ENCODE measurements around the gene LIPJ. TPM values are rescaled to one million over a fixed set of nuclear protein-coding genes. Genes with fewer than 3 reads are reported as not detected.
A peak's percentile ranks its signal among the peaks of the same experiment; 100 is the strongest.

LIPJ gene, protein sequence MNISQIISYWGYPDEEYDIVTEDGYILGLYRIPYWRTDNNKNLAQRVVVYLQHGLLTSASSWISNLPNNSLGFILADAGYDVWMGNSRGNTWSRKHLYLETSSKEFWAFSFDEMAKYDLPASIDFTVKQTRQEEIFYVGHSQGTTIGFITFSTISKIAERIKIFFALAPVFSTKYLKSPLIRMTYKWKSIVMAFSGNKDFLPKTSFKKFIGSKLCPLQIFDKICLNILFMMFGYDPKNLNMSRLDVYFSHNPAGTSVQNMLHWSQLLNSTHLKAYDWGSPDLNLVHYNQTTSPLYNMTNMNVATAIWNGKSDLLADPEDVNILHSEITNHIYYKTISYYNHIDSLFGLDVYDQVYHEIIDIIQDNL
- not detected in 2 replicates for polyA plus RNA-seq (2011; rRNA removed)
- not detected in 2 replicates for polyA plus RNA-seq (2012; cell fraction: cytosol; rRNA removed)
- not detected in 2 replicates for polyA plus RNA-seq (2012; cell fraction: nucleus; rRNA removed)
- polyA plus RNA-seq (2017; fragmentation: RNase III; extraction: RNeasy Plus Mini Kit Qiagen cat#74134 plus additional on column Dnase treatment) = not detected in 3 replicates
- not detected in 2 replicates for polyA minus RNA-seq (2011; rRNA and poly(A)+ RNA removed)

DNA sequence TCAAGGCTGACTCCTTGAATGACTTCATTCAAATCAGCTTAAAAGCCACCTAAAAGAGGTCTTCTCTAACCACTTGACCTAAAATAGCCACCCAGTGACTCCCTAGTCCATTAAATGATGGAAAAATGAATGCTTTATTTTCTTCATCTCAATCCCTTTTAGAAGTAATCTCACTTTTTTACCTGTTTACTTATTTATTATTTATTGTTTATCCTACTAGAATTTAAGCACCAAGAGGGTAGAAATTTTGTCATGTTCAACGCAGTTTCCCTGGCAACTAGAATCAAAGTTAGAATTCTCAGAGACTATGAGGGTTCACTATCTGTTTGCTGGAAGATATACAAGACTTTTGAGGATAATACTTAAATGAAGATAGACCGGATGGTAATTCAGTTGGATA lies at the start of gene LIPJ:
LIPJ (plus strand) TSS at position 301 of the 400 bp plus-strand sequence. CDS start 3,926 bp downstream, outside the sequence.
- no peak for FAIRE-seq
- TF ChIP-seq, protein P1, sequence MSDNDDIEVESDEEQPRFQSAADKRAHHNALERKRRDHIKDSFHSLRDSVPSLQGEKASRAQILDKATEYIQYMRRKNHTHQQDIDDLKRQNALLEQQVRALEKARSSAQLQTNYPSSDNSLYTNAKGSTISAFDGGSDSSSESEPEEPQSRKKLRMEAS (IDR thresholded peaks at IDR 0.05) = no peak
- TF ChIP-seq EHF (CRISPR knock-in tag; IDR thresholded peaks at IDR 0.05) (no peak), MYC (IDR thresholded peaks at IDR 0.05; ENCODE audit: borderline replicate concordance, low read length) (no peak), SMC3 (IDR thresholded peaks at IDR 0.05) (no peak), POLR2AphosphoS2 (conservative IDR thresholded peaks at IDR 0.05; ENCODE audit: low read length) (no peak), MAZ (IDR thresholded peaks at IDR 0.05; ENCODE audit: borderline replicate concordance, low read depth, low read length) (no peak), MAFK (IDR thresholded peaks at IDR 0.05; ENCODE audit: partially characterized antibody) (no peak), NFE2L2 (conservative IDR thresholded peaks at IDR 0.05; ENCODE audit: low read length) (no peak), RFX5 (IDR thresholded peaks at IDR 0.05) (no peak), ESRRA (IDR thresholded peaks at IDR 0.05; ENCODE audit: borderline replicate concordance, low read length) (no peak), KDM5A (IDR thresholded peaks at IDR 0.05) (no peak), POLR2A (IDR thresholded peaks at IDR 0.05; ENCODE audit: low read length) (no peak), FOSL2 (IDR thresholded peaks at IDR 0.05) (no peak), FOSL2 (CRISPR knock-in tag; IDR thresholded peaks at IDR 0.05) (no peak), EHMT2 (IDR thresholded peaks at IDR 0.05; ENCODE audit: low read depth) (no peak), JUN (IDR thresholded peaks at IDR 0.05) (no peak)
- TF ChIP-seq, protein P2, sequence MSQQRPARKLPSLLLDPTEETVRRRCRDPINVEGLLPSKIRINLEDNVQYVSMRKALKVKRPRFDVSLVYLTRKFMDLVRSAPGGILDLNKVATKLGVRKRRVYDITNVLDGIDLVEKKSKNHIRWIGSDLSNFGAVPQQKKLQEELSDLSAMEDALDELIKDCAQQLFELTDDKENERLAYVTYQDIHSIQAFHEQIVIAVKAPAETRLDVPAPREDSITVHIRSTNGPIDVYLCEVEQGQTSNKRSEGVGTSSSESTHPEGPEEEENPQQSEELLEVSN (IDR thresholded peaks at IDR 0.05; ENCODE audit: borderline replicate concordance, low read depth) = no peak
- TF ChIP-seq, protein P3, sequence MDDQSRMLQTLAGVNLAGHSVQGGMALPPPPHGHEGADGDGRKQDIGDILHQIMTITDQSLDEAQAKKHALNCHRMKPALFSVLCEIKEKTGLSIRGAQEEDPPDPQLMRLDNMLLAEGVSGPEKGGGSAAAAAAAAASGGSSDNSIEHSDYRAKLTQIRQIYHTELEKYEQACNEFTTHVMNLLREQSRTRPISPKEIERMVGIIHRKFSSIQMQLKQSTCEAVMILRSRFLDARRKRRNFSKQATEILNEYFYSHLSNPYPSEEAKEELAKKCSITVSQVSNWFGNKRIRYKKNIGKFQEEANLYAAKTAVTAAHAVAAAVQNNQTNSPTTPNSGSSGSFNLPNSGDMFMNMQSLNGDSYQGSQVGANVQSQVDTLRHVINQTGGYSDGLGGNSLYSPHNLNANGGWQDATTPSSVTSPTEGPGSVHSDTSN (IDR thresholded peaks at IDR 0.05) = no peak
- TF ChIP-seq, protein P4, sequence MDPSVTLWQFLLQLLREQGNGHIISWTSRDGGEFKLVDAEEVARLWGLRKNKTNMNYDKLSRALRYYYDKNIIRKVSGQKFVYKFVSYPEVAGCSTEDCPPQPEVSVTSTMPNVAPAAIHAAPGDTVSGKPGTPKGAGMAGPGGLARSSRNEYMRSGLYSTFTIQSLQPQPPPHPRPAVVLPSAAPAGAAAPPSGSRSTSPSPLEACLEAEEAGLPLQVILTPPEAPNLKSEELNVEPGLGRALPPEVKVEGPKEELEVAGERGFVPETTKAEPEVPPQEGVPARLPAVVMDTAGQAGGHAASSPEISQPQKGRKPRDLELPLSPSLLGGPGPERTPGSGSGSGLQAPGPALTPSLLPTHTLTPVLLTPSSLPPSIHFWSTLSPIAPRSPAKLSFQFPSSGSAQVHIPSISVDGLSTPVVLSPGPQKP (IDR thresholded peaks at IDR 0.05; ENCODE audit: low read depth, low read length) = no peak
- TF ChIP-seq, protein P5, sequence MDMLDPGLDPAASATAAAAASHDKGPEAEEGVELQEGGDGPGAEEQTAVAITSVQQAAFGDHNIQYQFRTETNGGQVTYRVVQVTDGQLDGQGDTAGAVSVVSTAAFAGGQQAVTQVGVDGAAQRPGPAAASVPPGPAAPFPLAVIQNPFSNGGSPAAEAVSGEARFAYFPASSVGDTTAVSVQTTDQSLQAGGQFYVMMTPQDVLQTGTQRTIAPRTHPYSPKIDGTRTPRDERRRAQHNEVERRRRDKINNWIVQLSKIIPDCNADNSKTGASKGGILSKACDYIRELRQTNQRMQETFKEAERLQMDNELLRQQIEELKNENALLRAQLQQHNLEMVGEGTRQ (IDR thresholded peaks at IDR 0.05) = no peak
- CTCF ChIA-PET = interaction anchor here (0.6 kb wide), 1 partner anchor 508 kb away, joined by 4 read pairs; no protein-coding TSS in a partner anchor
- H3K4me3 ChIP-seq = no peak within 1 kb of the TSS
- no peak for DNase-seq (ENCODE audit: low read depth in 1 of 2, low spot score in 1 of 2)
- H3K4me1 ChIP-seq = no peaks in the 10 kb centered on the region
- H3K9me3 ChIP-seq = no peaks in the 10 kb centered on the region
- no peak for ATAC-seq
- no peak within 1 kb of the TSS for H3K27ac ChIP-seq
- 76% methylated on average over 2 of the region's 2 CpGs for WGBS (ENCODE audit: missing lambda C conversion rate)
- no peak within 1 kb of the TSS for H3K4me2 ChIP-seq
- POLR2A ChIA-PET = no interaction called here

DNA sequence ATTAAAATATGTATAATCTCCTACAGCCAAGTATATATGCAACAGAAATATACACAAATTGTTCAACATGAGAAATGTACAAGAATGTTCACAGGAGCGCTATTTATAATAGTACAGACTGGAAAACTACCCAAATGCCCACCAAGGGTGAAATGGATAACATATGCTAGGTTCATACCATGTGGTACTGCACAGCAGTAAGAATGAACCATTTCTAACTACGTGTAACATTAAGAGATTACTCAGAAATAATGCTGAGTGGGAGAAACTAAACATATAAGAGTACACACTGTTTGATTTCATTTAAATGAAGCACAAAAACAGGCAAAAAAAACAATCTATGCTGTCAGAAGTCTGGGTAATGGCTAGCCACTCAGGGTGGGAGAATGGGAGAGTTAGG lies 49.2 kb upstream of the LIPJ start:
- POLR2A ChIA-PET = no interaction called here
- CTCF ChIA-PET = interaction anchor here (1.4 kb wide), 1 partner anchor 16 kb away, joined by 3 read pairs; no protein-coding TSS in a partner anchor
- Histone ChIP-seq H3K27ac (no peak overlapping the region), H3K4me2 (no peak overlapping the region), H3K4me3 (no peak overlapping the region), H3K9me3 (no peaks in the 10 kb centered on the region), H3K4me1 (no peaks in the 10 kb centered on the region; the same call in 2 of the 3 replicates)
- ATAC-seq (no peak), FAIRE-seq (no peak), DNase-seq (ENCODE audit: low read depth in 1 of 2, low spot score in 1 of 2) (no peak)
- peak; percentile 53 for TF ChIP-seq MAFK (IDR thresholded peaks at IDR 0.05; ENCODE audit: partially characterized antibody)
- TF ChIP-seq FOXS1 (CRISPR knock-in tag; IDR thresholded peaks at IDR 0.05) = no peak
- TF ChIP-seq EP300 (IDR thresholded peaks at IDR 0.05) = no peak
- WGBS (ENCODE audit: missing lambda C conversion rate) = 41% methylated on average over 2 of the region's 2 CpGs
